HEK293 (cell line): Measurements from ENCODE around the gene HIGD1A.

Experiments
- CTCF ChIA-PET: fragments of 350-600 bp; formaldehyde crosslinking; extraction: SDS; loops from one replicate; lab custom pipeline; 2021; ENCODE audit warnings: antibody characterized with exemption; lab: Yijun Ruan, JAX
- POLR2A ChIA-PET: fragments of 300-600 bp; formaldehyde crosslinking; extraction: SDS; loops from one replicate; lab custom pipeline; 2020; ENCODE audit warnings: antibody characterized with exemption, inconsistent platforms; lab: Yijun Ruan, JAX
- H3K27ac ChIP-seq: fragments of 200-500 bp; sonication (Bioruptor generic); 2 replicates; pipeline ENCODE4 v1.5.1; 2014; ENCODE audit warnings: low read depth, low read length, control low read depth, inconsistent platforms; ENCODE audit errors: extremely low read depth
- H3K36me3 ChIP-seq, 2 experiments: fragments of 200-500 bp in 1 of 2; sonication (Bioruptor generic) in 1 of 2; 1 replicate in 1 of 2; 2 replicates in 1 of 2; pipeline ENCODE4 v1.5.1; 2014 to 2017; ENCODE audit warnings: inconsistent platforms in 2 of 2, low read length in 2 of 2; ENCODE audit not compliant: control insufficient read depth in 2 of 2, insufficient read depth in 1 of 2
- H3K4me1 ChIP-seq: fragments of 200-500 bp; sonication (Bioruptor generic); 2 replicates; pipeline ENCODE4 v1.5.1; 2014; ENCODE audit warnings: mild to moderate bottlenecking, low read length, inconsistent platforms; ENCODE audit not compliant: control insufficient read depth, insufficient read depth
- H3K4me3 ChIP-seq: 2 replicates; pipeline ENCODE4 v1.5.1; 2011; ENCODE audit warnings: low read depth, mild to moderate bottlenecking, control low read depth, low read length, moderate library complexity
- H3K9me3 ChIP-seq: fragments of 200-500 bp; sonication (Bioruptor generic); 2 replicates; pipeline ENCODE4 v1.5.1; 2014; ENCODE audit warnings: low read depth, low read length, inconsistent platforms; ENCODE audit not compliant: control insufficient read depth, insufficient read depth
- TSHZ1 ChIP-seq: fragments of 450-650 bp; formaldehyde crosslinking; IDR thresholded peaks from 2 replicates; pipeline ENCODE4 v1.5.1; 2016; ENCODE audit warnings: missing biosample characterization, missing genetic modification characterization, borderline replicate concordance
- WT1 ChIP-seq: fragments of 450-650 bp; formaldehyde crosslinking; IDR thresholded peaks from 2 replicates; pipeline ENCODE4 v1.5.1; 2016; ENCODE audit warnings: missing biosample characterization, missing genetic modification characterization
- ZBTB17 ChIP-seq: fragments of 450-650 bp; formaldehyde crosslinking; IDR thresholded peaks from 2 replicates; pipeline ENCODE4 v1.5.1; 2016; ENCODE audit warnings: missing biosample characterization, missing genetic modification characterization
- ZEB2 ChIP-seq: fragments of 450-650 bp; formaldehyde crosslinking; IDR thresholded peaks from 2 replicates; pipeline ENCODE4 v1.5.1; 2016; ENCODE audit warnings: missing biosample characterization, missing genetic modification characterization
- ZFHX2 ChIP-seq: fragments of 450-650 bp; formaldehyde crosslinking; conservative IDR thresholded peaks from 2 replicates; pipeline ENCODE4 v1.5.1; 2016; ENCODE audit warnings: missing biosample characterization, missing genetic modification characterization
- ZFP3 ChIP-seq: fragments of 450-650 bp; formaldehyde crosslinking; IDR thresholded peaks from 2 replicates; pipeline ENCODE4 v1.5.1; 2016; ENCODE audit warnings: low read depth, missing biosample characterization, missing genetic modification characterization
- ZNF138 ChIP-seq: fragments of 450-650 bp; formaldehyde crosslinking; IDR thresholded peaks from 2 replicates; pipeline ENCODE4 v1.5.1; 2016; ENCODE audit warnings: missing biosample characterization, missing genetic modification characterization, borderline replicate concordance
- ZNF175 ChIP-seq: fragments of 450-650 bp; formaldehyde crosslinking; IDR thresholded peaks from 2 replicates; pipeline ENCODE4 v1.5.1; 2016; ENCODE audit warnings: missing biosample characterization, missing genetic modification characterization
- ZNF274 ChIP-seq, 2 experiments: fragments of 200-500 bp in 1 of 2; fragments of 450-650 bp in 1 of 2; sonication (Bioruptor generic) in 1 of 2; formaldehyde crosslinking in 1 of 2; IDR thresholded peaks; 2 replicates each; pipeline versions ENCODE4 v1.5.1 to v1.6.1; 2014 to 2016; ENCODE audit warnings: borderline replicate concordance in 1 of 2, inconsistent platforms in 1 of 2, low read length in 1 of 2, missing biosample characterization in 1 of 2, missing genetic modification characterization in 1 of 2
- ZNF391 ChIP-seq: fragments of 450-650 bp; formaldehyde crosslinking; IDR thresholded peaks from 2 replicates; pipeline ENCODE4 v1.5.1; 2016; ENCODE audit warnings: low read depth, missing biosample characterization, missing genetic modification characterization, borderline replicate concordance
- ZNF571 ChIP-seq: fragments of 450-650 bp; formaldehyde crosslinking; IDR thresholded peaks from 2 replicates; pipeline ENCODE4 v1.5.0; 2017; ENCODE audit warnings: missing biosample characterization, missing genetic modification characterization
- ZNF624 ChIP-seq: fragments of 450-650 bp; formaldehyde crosslinking; IDR thresholded peaks from 2 replicates; pipeline ENCODE4 v1.5.1; 2017; ENCODE audit warnings: missing biosample characterization, missing genetic modification characterization
- TF ChIP-seq, protein P1 (sequence below): fragments of 450-650 bp; formaldehyde crosslinking; IDR thresholded peaks from 2 replicates; pipeline ENCODE4 v1.5.1; 2017; ENCODE audit warnings: missing biosample characterization, missing genetic modification characterization
- TF ChIP-seq, protein P2 (sequence below): fragments of 450-650 bp; formaldehyde crosslinking; IDR thresholded peaks from 2 replicates; pipeline ENCODE4 v1.5.1; 2016; ENCODE audit warnings: missing biosample characterization, missing genetic modification characterization
- TF ChIP-seq, protein P3 (sequence below): fragments of 450-650 bp; formaldehyde crosslinking; IDR thresholded peaks from 2 replicates; pipeline ENCODE4 v1.5.1; 2016; ENCODE audit warnings: missing biosample characterization, missing genetic modification characterization

The HIGD1A gene

DNA sequence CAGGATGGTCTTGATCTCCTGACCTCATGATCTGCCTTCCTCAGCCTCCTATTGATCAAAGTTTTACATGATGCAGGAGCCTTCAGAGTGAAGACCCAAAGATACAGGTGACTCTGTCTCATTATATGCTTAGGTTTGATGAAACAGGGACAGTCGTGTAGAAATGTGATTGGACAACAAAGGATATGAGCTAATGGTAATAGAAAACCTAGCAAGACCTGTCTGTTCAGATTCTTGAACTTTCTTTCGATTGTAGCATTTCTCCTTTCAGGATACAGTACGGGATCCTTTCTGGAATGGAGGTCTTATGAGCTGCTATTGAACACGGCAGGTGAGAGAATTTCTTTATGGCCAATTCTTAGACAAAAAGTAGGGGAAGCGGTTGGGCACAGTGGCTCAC, 4.9 kb upstream of the HIGD1A start, which contains the start of gene ACKR2:
ACKR2 (plus strand) TSS at position 244 of the 400 bp plus-strand sequence. CDS start 55,058 bp downstream, outside the sequence.
- H3K27ac ChIP-seq = no peak within 1 kb of the TSS
- H3K4me1 ChIP-seq = no peaks in the 10 kb centered on the region
- CTCF ChIA-PET = interaction anchor here (0.6 to 1.3 kb wide), 2 partner anchors 9 to 22 kb away, joined by 3 to 4 read pairs; no protein-coding TSS in a partner anchor
- TF ChIP-seq, protein P1, sequence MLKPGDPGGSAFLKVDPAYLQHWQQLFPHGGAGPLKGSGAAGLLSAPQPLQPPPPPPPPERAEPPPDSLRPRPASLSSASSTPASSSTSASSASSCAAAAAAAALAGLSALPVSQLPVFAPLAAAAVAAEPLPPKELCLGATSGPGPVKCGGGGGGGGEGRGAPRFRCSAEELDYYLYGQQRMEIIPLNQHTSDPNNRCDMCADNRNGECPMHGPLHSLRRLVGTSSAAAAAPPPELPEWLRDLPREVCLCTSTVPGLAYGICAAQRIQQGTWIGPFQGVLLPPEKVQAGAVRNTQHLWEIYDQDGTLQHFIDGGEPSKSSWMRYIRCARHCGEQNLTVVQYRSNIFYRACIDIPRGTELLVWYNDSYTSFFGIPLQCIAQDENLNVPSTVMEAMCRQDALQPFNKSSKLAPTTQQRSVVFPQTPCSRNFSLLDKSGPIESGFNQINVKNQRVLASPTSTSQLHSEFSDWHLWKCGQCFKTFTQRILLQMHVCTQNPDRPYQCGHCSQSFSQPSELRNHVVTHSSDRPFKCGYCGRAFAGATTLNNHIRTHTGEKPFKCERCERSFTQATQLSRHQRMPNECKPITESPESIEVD = no peak
- TF ChIP-seq, all 188 proteins: peak for 0
- H3K9me3 ChIP-seq = no peaks in the 10 kb centered on the region
- H3K4me3 ChIP-seq = no peak within 1 kb of the TSS
- POLR2A ChIA-PET = no interaction called here
- H3K36me3 ChIP-seq = no peaks in the 10 kb centered on the region

DNA sequence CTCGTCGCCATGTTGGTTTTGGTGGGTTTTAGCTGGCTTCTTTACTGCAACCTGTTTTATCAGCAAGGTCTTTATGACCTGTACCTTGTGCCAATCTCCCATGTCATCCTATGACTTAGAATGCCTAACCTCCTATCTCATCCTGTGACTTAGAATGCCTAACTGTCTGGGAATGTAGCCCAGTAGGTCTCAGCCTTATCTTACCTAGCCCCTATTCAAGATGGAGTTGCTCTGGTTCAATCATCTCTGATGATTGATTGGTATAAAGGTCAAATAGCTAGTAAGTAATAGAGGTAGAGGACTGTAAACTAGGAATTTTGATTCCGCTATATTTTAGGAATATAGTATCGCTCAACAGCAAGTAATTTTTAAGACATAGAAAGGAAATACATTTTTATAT, 3.6 kb upstream of the HIGD1A start:
- H3K36me3 ChIP-seq = no peaks in the 10 kb centered on the region
- TF ChIP-seq ZFHX2 (tag by site-specific recombination) (no peak), ZFP3 (tag by site-specific recombination) (no peak), ZNF571 (tag by site-specific recombination) (no peak), ZEB2 (tag by site-specific recombination) (no peak), ZNF391 (tag by site-specific recombination) (no peak), ZNF138 (tag by site-specific recombination) (no peak), WT1 (tag by site-specific recombination) (no peak), ZBTB17 (tag by site-specific recombination) (no peak), ZNF175 (tag by site-specific recombination) (no peak), ZNF624 (no peak), TSHZ1 (no peak), ZNF274 (IDR thresholded peaks at IDR 0.05; ENCODE audit: low read length) (no peak), ZNF274 (tag by site-specific recombination; IDR thresholded peaks at IDR 0.05; ENCODE audit: borderline replicate concordance) (no peak)
- TF ChIP-seq, protein P2, sequence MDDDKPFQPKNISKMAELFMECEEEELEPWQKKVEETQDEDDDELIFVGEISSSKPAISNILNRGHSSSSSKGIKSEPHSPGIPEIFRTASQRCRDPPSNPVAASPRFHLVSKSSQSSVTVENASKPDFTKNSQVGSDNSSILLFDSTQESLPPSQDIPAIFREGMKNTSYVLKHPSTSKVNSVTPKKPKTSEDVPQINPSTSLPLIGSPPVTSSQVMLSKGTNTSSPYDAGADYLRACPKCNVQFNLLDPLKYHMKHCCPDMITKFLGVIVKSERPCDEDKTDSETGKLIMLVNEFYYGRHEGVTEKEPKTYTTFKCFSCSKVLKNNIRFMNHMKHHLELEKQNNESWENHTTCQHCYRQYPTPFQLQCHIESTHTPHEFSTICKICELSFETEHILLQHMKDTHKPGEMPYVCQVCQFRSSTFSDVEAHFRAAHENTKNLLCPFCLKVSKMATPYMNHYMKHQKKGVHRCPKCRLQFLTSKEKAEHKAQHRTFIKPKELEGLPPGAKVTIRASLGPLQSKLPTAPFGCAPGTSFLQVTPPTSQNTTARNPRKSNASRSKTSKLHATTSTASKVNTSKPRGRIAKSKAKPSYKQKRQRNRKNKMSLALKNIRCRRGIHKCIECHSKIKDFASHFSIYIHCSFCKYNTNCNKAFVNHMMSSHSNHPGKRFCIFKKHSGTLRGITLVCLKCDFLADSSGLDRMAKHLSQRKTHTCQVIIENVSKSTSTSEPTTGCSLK (tag by site-specific recombination) = no peak
- TF ChIP-seq, protein P3, sequence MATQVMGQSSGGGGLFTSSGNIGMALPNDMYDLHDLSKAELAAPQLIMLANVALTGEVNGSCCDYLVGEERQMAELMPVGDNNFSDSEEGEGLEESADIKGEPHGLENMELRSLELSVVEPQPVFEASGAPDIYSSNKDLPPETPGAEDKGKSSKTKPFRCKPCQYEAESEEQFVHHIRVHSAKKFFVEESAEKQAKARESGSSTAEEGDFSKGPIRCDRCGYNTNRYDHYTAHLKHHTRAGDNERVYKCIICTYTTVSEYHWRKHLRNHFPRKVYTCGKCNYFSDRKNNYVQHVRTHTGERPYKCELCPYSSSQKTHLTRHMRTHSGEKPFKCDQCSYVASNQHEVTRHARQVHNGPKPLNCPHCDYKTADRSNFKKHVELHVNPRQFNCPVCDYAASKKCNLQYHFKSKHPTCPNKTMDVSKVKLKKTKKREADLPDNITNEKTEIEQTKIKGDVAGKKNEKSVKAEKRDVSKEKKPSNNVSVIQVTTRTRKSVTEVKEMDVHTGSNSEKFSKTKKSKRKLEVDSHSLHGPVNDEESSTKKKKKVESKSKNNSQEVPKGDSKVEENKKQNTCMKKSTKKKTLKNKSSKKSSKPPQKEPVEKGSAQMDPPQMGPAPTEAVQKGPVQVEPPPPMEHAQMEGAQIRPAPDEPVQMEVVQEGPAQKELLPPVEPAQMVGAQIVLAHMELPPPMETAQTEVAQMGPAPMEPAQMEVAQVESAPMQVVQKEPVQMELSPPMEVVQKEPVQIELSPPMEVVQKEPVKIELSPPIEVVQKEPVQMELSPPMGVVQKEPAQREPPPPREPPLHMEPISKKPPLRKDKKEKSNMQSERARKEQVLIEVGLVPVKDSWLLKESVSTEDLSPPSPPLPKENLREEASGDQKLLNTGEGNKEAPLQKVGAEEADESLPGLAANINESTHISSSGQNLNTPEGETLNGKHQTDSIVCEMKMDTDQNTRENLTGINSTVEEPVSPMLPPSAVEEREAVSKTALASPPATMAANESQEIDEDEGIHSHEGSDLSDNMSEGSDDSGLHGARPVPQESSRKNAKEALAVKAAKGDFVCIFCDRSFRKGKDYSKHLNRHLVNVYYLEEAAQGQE (tag by site-specific recombination) = no peak
- TF ChIP-seq, all 188 proteins: peak for 0
- Histone ChIP-seq H3K4me3 (no peak overlapping the region), H3K27ac (no peak overlapping the region), H3K4me1 (no peaks in the 10 kb centered on the region), H3K9me3 (no peaks in the 10 kb centered on the region)
- CTCF ChIA-PET = no interaction called here
- POLR2A ChIA-PET = no interaction called here
